Sigmoid colon (tissue), 7 donors: ENCODE data around the gene EBPL. TPM values are rescaled to one million over a fixed set of nuclear protein-coding genes. Genes with fewer than 3 reads are reported as not detected.

Experiments used
- DNase-seq: peaks from one replicate; pipeline ENCODE4 v3.0.0-alpha.2; 2019
- H3K27ac ChIP-seq, 4 donors: fragments of 200-600 bp; sonication (generic); one replicate each; pipeline ENCODE4 v1.5.1; 2016 to 2019; ENCODE audit warnings: mild to moderate bottlenecking in 1 of 4
- H3K27me3 ChIP-seq, 3 donors: fragments of 200-600 bp; sonication (generic); one replicate each; pipeline ENCODE4 v1.5.1; 2019; ENCODE audit warnings: mild to moderate bottlenecking in 1 of 3
- H3K36me3 ChIP-seq, 4 donors: fragments of 200-600 bp; sonication (generic); one replicate each; pipeline ENCODE4 v1.5.1; 2016 to 2019
- H3K4me1 ChIP-seq, 4 donors: fragments of 200-600 bp; sonication (generic); one replicate each; pipeline ENCODE4 v1.5.1; 2017 to 2019
- H3K4me3 ChIP-seq, 4 donors: fragments of 200-600 bp; sonication (generic); one replicate each; pipeline ENCODE4 v1.5.1; 2017 to 2019; ENCODE audit warnings: mild to moderate bottlenecking in 2 of 4, moderate library complexity in 1 of 4
- H3K9me3 ChIP-seq, 4 donors: fragments of 200-600 bp in 3 of 4; sonication (generic) in 3 of 4; one replicate each; pipeline versions ENCODE4 v1.5.1 to v1.6.1; 2013 to 2019
- EP300 ChIP-seq, 4 donors: sonication (generic); formaldehyde crosslinking; IDR thresholded peaks; one replicate each; pipeline ENCODE4 v1.6.1; 2017; ENCODE audit warnings: antibody characterized with exemption in 4 of 4
- POLR2A ChIP-seq, 2 donors: fragments of 450-650 bp; IDR thresholded peaks; one replicate each; pipeline ENCODE4 v1.6.1; 2016; ENCODE audit warnings: antibody characterized with exemption in 2 of 2, mild to moderate bottlenecking in 2 of 2, moderate library complexity in 2 of 2
- POLR2AphosphoS5 ChIP-seq, 4 donors: sonication (generic); formaldehyde crosslinking; IDR thresholded peaks; one replicate each; pipeline ENCODE4 v1.6.1; 2017; ENCODE audit warnings: antibody characterized with exemption in 4 of 4
- WGBS, 2 donors: extraction: QIAGEN DNeasy Blood & Tissue Kit; methylation state at CpG; one replicate each; pipeline ENCODE4 v1.1.7; 2013; 5-methylcytosine and 5-hydroxymethylcytosine counted together
- intact Hi-C: fragments of 100-400 bp; cut with DNase I; formaldehyde crosslinking; loops from one replicate; pipeline ENCODE4 v1.15.1; 2023
- polyA plus RNA-seq, 3 donors: library from polyadenylated mRNA; stranded (reverse); fragments of 200-250 nt; gene quantifications; one replicate each; pipeline ENCODE4 v1.2.3, GENCODE V29; 2013
- total RNA-seq, 4 donors: library from RNA; depleted of rRNA; stranded (reverse); fragments of >200 nt; gene quantifications; one replicate each; pipeline ENCODE4 v1.1.0, GENCODE V29; 2016
- TF ChIP-seq, protein P1 (sequence below), 4 experiments: fragments of 450-650 bp in 3 of 4; fragments of 200-600 bp in 1 of 4; IDR thresholded peaks; one replicate each; pipeline ENCODE4 v1.5.1; 2016 to 2019; ENCODE audit warnings: antibody characterized with exemption in 4 of 4, mild to moderate bottlenecking in 3 of 4, moderate library complexity in 2 of 4
- donor health status: healthy with polysubstance abuse.
- donor health status: Bipolar disorder and iron deficiency.
- donor health status: healthy.

EBPL gene
- total and polyA plus RNA-seq, 7 donors, result 22.4 to 75.9 (median 53.2) TPM

DNA sequence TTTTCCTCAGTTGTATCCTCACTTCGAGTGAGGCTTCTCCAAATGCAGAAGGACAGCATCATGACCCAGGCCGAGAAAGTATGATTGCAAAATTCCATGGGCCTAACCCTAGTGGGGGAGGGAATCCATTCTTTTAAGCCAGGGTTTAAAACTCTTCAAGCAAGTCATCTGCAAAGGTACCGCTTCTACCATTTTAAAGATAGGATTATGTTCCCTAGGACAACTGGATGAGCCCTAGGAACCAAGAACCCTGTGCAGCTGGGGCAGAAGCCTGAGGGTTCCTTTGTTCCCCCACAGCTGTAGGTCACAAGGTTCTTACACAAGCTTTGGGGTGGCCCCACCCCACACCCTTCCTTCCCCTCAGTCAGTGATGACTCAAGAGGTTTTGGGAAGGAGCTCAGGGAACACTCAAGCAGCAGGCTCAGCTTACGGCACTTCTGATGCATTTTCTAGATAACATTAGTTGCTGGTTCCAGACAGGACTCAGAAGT is 49.4 kb downstream of the EBPL start:
- intact Hi-C loops, result no loop called here

DNA sequence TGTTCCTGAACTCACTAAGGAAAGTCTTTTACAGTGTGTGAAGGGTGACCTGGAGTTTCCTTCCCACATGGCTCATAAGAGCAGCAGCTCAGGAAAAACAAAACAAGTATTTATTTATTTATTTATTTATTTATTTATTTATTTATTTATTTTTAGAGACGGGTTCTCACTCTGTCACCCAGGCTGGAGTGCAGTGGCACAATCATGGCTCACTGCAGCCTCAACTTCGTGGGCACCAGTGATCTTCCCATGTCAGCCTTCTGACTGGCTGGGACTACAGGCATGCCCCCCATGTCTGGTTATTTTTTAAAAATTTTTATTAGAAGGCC is 52.6 kb downstream of the EBPL start:
- no peaks in the 10 kb centered on the region for H3K4me1 ChIP-seq
- no peaks in the 10 kb centered on the region for H3K36me3 ChIP-seq
- 90 to 94% methylated on average over 2 of the region's 2 CpGs for WGBS, 2 donors
- intact Hi-C loops, result no loop called here
- H3K27ac ChIP-seq, result no peak overlapping the region
- no peak for DNase-seq
- H3K27me3 ChIP-seq, result no peaks in the 10 kb centered on the region
- TF ChIP-seq POLR2AphosphoS5 (IDR thresholded peaks at IDR 0.05) (no peak), EP300 (IDR thresholded peaks at IDR 0.05) (no peak), POLR2A (IDR thresholded peaks at IDR 0.05) (no peak)
- TF ChIP-seq, protein P1, sequence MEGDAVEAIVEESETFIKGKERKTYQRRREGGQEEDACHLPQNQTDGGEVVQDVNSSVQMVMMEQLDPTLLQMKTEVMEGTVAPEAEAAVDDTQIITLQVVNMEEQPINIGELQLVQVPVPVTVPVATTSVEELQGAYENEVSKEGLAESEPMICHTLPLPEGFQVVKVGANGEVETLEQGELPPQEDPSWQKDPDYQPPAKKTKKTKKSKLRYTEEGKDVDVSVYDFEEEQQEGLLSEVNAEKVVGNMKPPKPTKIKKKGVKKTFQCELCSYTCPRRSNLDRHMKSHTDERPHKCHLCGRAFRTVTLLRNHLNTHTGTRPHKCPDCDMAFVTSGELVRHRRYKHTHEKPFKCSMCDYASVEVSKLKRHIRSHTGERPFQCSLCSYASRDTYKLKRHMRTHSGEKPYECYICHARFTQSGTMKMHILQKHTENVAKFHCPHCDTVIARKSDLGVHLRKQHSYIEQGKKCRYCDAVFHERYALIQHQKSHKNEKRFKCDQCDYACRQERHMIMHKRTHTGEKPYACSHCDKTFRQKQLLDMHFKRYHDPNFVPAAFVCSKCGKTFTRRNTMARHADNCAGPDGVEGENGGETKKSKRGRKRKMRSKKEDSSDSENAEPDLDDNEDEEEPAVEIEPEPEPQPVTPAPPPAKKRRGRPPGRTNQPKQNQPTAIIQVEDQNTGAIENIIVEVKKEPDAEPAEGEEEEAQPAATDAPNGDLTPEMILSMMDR (IDR thresholded peaks at IDR 0.05), result no peak
- no peaks in the 10 kb centered on the region for H3K9me3 ChIP-seq
- H3K4me3 ChIP-seq, result no peak overlapping the region

More for the DNA sequence above, 49.4 kb downstream of the EBPL start:
- peak overlapping the region in 1 of 4 donors; percentile 13 for H3K4me3 ChIP-seq
- TF ChIP-seq POLR2AphosphoS5 (IDR thresholded peaks at IDR 0.05) (peak; percentile 21 to 58 (median 44)), EP300 (IDR thresholded peaks at IDR 0.05) (peak in 1 of 4 donors; percentile 32), POLR2A (IDR thresholded peaks at IDR 0.05) (no peak)
- TF ChIP-seq, protein P1 (IDR thresholded peaks at IDR 0.05), result no peak
- H3K36me3 ChIP-seq, result no peaks in the 10 kb centered on the region
- WGBS, 2 donors, result 86 to 87% methylated on average over 4 of the region's 4 CpGs
- no peaks in the 10 kb centered on the region for H3K27me3 ChIP-seq
- peak overlapping the region in 3 of 4 donors; percentile 19 to 46 (median 39) for H3K27ac ChIP-seq
- H3K4me1 ChIP-seq, result no peaks in the 10 kb centered on the region
- H3K9me3 ChIP-seq, result no peaks in the 10 kb centered on the region
- DNase-seq, result peak; percentile 81

DNA sequence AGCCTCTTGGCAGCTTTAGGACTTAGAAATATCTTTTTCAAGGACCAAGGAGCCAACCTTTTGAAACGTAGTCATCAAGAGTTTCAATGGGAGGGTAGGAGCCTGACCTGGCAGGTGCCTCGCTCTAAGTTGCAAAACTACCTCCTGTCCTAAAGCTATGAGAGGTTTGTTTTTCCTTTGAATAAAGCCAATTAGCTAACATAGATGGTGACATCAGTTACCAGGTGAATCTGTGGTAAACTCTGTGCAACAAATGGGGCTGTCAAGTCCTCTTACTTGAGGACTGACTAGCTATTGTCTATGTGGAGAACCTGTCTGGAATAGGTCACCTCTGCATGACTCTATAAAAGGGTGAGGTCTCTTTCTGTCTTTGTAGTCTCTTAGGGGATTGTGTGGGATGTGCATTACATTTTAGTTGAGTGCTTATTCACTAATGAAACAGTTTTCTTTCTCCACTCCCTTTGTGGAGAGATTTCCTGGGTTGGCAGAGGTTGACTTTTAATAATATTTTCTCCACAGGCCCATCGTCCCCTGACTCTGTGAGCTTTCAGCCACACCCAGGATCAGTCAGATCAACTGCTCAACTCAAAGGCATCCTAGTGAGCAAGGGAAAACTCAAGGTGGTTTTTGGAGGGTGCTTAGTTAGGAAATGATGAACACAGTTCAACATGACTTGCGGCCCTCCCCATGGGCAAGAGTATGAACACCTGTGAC is 53.1 kb downstream of the EBPL start:
- H3K36me3 ChIP-seq, result no peaks in the 10 kb centered on the region
- no peak overlapping the region for H3K27ac ChIP-seq
- no peaks in the 10 kb centered on the region for H3K27me3 ChIP-seq
- H3K9me3 ChIP-seq, result no peaks in the 10 kb centered on the region
- DNase-seq, result no peak
- intact Hi-C loops, result no loop called here
- 88 to 92% methylated on average over 4 of the region's 4 CpGs for WGBS, 2 donors
- no peaks in the 10 kb centered on the region for H3K4me1 ChIP-seq
- no peak for TF ChIP-seq EP300 (IDR thresholded peaks at IDR 0.05)
- TF ChIP-seq POLR2A (IDR thresholded peaks at IDR 0.05), result no peak
- TF ChIP-seq, protein P1 (IDR thresholded peaks at IDR 0.05), result no peak
- no peak for TF ChIP-seq POLR2AphosphoS5 (IDR thresholded peaks at IDR 0.05)
- no peak overlapping the region for H3K4me3 ChIP-seq

DNA sequence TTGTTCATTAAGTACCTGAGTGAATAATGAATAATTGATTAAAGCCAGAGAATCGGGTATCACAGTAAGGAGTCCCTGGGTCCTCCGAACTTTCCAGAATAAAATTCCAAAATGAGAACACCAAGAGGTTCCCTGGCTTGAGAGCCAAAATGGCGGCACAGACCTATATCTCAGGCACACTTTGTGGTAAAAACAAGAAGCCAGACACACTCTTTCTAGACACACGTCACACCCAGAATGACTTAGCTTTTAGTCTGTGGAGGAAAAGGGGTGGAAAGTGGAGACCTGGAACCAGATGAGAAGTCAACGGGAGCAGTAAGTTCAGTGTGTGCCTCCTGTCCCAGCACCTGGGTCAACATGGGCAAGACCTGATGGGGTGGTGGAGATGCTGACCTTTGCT is 54.6 kb downstream of the EBPL start:
- intact Hi-C loops, result no loop called here
- no peaks in the 10 kb centered on the region for H3K36me3 ChIP-seq
- no peaks in the 10 kb centered on the region for H3K27me3 ChIP-seq
- 96 to 97% methylated on average over 5 of the region's 5 CpGs for WGBS, 2 donors
- DNase-seq, result no peak
- H3K27ac ChIP-seq, result no peak overlapping the region
- H3K4me3 ChIP-seq, result no peak overlapping the region
- TF ChIP-seq POLR2AphosphoS5 (IDR thresholded peaks at IDR 0.05) (no peak), EP300 (IDR thresholded peaks at IDR 0.05) (no peak), POLR2A (IDR thresholded peaks at IDR 0.05) (no peak)
- TF ChIP-seq, protein P1 (IDR thresholded peaks at IDR 0.05), result no peak
- no peaks in the 10 kb centered on the region for H3K4me1 ChIP-seq
- no peaks in the 10 kb centered on the region for H3K9me3 ChIP-seq
